Ovary (tissue), 3 donors: ENCODE measurements around the gene YPEL4.

Experiments used
- EP300 ChIP-seq: sonication (generic); formaldehyde crosslinking; IDR thresholded peaks from one replicate; pipeline ENCODE4 v1.6.1; 2017; ENCODE audit warnings: antibody characterized with exemption
- POLR2A ChIP-seq: fragments of 450-650 bp; IDR thresholded peaks from one replicate; pipeline ENCODE4 v1.6.1; 2017; ENCODE audit warnings: antibody characterized with exemption, mild to moderate bottlenecking, moderate library complexity
- TF ChIP-seq, protein P1 (sequence below), 3 donors: fragments of 450-650 bp in 2 of 3; fragments of 200-600 bp in 1 of 3; IDR thresholded peaks; one replicate each; pipeline versions ENCODE4 v1.5.1 to v1.8.0; 2016 to 2022; ENCODE audit warnings: antibody characterized with exemption in 3 of 3, mild to moderate bottlenecking in 1 of 3
- donor health status: DM: no; HTN: no; CAD: no.

DNA sequence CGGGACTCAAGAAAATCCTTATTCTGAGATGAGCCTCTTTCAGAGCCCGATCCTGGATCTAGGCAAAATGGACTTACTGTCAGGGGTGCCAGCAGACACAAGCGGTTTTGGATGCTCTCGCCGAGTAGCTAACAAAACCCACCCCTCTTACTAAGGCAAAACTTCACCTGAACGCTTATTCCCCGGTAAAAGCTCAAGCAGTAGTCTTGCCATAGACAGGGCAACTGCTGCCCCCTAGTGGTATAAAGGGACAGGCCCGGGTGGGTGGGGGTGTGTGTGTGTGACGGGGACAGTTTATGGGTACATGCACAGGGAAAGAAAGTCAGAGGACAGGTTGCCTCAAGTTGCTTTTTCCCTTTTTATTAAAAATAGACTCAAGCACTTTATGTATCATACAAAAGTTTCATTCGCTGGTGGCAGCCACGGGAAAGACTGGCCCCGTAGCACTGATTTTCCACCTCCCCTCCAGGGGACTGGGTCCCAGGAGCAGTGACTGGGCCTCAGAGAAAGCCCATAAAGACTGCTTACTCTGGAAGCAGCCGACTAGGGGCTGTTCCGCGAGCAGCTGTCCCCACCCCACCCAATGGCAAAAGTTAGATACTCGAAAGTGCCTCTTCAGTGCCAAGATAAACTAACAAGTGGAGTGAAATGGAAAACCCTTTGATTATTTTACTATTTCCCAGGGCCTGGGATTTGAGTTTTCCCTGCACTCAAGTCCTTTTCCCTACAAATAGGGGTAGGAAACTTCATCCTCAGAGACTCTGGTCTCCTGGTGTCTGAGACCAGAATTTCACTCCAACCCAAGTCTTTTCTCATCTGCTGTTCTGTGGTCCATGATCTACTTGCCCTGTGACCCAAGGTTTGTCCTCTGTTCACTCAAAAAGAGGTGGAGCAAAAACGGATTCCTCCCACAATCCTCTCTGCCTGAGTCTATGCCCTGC, 4.7 kb downstream of the YPEL4 start:
- TF ChIP-seq, protein P1, sequence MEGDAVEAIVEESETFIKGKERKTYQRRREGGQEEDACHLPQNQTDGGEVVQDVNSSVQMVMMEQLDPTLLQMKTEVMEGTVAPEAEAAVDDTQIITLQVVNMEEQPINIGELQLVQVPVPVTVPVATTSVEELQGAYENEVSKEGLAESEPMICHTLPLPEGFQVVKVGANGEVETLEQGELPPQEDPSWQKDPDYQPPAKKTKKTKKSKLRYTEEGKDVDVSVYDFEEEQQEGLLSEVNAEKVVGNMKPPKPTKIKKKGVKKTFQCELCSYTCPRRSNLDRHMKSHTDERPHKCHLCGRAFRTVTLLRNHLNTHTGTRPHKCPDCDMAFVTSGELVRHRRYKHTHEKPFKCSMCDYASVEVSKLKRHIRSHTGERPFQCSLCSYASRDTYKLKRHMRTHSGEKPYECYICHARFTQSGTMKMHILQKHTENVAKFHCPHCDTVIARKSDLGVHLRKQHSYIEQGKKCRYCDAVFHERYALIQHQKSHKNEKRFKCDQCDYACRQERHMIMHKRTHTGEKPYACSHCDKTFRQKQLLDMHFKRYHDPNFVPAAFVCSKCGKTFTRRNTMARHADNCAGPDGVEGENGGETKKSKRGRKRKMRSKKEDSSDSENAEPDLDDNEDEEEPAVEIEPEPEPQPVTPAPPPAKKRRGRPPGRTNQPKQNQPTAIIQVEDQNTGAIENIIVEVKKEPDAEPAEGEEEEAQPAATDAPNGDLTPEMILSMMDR (IDR thresholded peaks at IDR 0.05), result peak; percentile 67 to 81 (median 70)
- TF ChIP-seq POLR2A, result no peak
- TF ChIP-seq EP300, result no peak
